ENCODE data around the gene VRTN. TPM values are rescaled to one million over a fixed set of nuclear protein-coding genes. Genes with fewer than 3 reads are reported as not detected.
"Not testable (repeated sequence)": the region's sequence is repeated elsewhere in the genome, so short reads cannot be mapped to it uniquely, and the experiment has no call there.

Gene VRTN, protein sequence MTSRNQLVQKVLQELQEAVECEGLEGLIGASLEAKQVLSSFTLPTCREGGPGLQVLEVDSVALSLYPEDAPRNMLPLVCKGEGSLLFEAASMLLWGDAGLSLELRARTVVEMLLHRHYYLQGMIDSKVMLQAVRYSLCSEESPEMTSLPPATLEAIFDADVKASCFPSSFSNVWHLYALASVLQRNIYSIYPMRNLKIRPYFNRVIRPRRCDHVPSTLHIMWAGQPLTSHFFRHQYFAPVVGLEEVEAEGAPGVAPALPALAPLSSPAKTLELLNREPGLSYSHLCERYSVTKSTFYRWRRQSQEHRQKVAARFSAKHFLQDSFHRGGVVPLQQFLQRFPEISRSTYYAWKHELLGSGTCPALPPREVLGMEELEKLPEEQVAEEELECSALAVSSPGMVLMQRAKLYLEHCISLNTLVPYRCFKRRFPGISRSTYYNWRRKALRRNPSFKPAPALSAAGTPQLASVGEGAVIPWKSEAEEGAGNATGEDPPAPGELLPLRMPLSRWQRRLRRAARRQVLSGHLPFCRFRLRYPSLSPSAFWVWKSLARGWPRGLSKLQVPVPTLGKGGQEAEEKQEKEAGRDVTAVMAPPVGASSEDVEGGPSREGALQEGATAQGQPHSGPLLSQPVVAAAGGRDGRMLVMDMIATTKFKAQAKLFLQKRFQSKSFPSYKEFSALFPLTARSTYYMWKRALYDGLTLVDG
- not detected for total RNA-seq
- long read RNA-seq: 0 reads

DNA sequence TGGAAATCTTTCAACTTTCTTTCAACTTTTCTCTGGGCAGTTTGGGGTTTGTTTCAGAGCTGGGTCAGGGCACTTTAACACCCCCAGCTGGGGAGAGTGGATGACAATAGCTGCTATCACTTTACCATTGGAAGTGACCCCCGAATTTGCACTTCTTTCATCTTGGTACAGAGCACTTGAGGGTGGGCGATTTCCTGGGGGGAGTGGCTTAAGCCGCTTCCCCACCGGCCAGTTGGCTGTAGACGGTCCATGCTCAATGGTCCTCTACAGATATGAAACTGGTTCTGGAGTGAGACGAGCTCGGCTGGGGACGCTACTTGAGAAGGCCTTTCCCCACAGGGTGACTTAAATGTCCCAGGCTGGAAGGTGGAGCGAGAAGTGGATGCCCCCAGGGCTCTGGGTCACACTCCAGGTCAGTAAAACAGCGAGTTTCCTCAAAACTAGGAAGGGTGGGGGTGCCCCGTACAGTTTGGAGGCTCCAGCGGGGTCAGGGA is at the start of gene VRTN:
Gene VRTN, plus strand, starts transcription at position 231 of the 494 bp plus-strand sequence. CDS start 8,313 bp downstream, outside the sequence.
- no peak for DNase-seq
- no peak for ATAC-seq

DNA sequence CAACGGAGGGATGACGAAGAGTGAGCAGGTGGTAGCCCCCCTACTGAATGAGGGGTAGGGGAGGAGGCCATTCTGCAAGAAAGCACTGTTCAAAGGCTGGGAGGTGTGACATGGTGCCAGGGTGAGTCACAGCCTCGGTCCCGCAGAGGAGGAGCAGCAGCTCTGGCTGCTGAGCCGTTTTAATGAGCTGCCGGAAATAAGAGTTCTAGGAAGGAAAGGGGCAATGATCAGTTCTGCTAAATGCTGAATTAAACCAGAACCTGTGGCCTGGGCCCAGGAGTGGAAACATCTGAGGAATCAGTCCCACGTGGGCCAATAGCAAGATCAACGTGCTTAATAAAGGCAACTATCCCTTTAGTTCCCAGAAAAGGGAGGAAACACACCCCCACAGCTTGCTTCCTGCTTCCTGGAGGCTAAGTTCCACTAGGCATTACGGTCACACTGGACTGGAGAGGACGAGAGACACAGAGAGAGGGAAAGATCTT is 49.2 kb upstream of the VRTN start:
- intact Hi-C loops (cut with micrococcal nuclease): no loop called here
- DNase-seq (peak; percentile 37), ATAC-seq (no peak)

More for the DNA sequence above, at the start of gene VRTN:
- intact Hi-C loops (cut with micrococcal nuclease): no loop called here

DNA sequence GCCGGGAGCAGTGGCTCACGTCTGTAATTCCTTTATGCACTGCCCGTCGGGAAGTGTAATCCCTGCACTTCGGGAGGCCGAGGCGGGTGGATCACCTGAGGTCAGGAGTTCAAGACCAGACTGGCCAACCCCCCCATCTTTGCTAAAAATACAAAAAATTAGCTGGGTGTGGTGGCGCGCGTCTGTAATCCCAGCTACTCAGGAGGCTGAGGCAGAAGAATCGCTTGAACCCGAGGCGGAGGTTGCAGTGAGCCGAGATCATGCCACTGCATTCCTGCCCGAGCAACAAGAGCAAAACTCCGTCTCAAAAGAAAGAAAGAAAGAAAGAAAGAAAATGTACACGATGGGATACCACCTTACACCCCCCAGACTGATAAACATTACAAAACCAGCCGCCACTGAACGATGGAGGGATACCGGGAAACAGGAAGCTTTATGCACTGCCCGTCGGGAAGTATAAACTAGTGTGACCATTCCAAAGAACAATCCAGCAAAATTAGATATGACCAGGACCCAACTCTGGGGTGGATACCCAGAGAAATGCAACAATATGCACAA is 46.6 kb upstream of the VRTN start:
- DNase-seq (no peak), ATAC-seq (no peak)
- intact Hi-C loops (cut with micrococcal nuclease): no loop called here

DNA sequence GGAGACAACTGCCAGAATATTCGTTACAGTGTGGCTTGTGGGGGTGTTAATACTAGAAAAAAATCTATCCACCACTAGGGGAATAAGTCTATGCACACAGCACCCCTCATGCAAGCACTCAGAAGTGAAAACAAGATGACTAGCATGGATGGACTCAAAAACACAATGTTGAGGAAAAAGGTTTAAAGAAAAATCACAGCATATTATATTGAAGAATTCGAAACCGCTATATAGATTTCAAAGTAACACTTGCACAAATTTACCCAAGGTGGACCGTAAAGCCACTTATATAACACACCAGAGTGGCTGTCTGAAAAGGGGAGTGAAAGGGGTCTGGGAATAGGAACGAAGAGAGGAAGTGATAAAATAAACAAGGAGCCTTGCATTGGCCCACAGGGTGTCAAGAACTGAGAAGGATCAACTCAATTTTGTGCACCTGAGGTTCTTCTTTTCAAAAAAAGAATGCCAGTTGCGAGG is 46.1 kb upstream of the VRTN start:
- ATAC-seq: peak; percentile 70
- DNase-seq: no peak
- intact Hi-C loops (cut with micrococcal nuclease): no loop called here

DNA sequence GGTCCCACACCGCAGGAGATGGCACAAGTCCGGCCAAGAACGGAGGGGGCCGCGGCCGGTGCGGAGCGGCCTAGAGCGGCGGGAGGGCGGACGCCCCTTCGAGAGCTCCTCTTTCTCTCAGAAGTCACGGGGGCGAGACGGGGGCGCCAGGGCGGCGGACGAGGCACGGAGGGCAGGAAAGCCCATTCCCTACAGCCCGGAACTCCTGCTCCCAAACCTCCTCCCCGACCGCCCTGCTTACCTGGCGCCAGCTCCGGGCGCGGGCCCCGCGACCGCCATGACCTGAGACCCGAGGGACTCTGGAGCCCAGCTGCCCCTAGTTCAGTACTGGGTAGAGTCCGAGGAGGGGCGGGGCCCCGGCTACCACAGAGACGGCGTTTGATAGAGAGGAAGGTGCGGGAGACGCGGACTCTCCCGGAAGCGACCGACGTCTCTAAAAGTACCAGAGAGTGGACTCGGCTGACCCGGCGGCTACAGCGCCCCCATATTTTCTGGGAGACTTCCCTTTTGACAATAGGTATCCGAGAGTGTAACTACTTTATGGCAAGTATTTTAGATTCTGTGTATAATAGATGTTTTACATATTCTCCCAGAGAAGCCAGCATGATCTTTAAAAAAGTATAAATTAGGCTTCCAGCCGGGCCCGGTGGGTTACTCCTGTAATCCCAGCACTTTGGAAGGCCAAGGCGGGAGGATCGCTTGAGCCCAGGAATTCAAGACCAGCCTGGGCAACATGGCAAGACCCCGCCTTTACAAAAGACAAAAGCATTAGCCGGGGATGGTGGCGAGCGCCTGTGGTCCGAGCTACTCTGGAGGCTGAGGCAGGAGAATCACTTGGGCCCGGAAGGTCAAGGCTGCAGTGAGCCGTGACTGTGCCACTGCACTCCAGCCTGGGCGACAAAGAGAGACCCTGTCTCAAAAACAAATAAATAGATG is 45.4 kb upstream of the VRTN start, which contains the start of gene ABCD4:
Gene ABCD4, minus strand, starts transcription at position 301 of the 936 bp plus-strand sequence. Its CDS starts 22 bp downstream, at position 279.
- peak; percentile 99 for ATAC-seq
- peak; percentile 96 for DNase-seq
- intact Hi-C loops (cut with micrococcal nuclease): no loop called here

DNA sequence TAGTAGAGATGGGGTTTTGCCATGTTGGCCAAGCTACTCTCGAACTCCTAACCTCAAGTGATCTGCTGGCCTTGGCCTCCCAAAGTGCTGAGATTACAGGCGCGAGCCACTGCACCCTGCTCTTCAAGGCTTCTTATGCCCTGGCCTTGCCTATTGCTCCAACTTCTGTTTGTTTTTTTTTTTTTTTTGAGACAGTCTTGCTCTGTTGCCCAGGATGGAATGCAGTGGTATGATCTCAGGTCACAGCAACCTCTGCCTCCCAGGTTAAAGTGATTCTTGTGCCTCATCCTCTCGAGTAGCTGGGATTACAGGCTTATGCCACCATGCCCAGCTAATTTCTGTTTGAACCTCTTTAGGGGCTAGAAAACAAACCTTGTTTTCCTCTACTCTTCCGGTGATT is 39.6 kb upstream of the VRTN start:
- intact Hi-C loops (cut with micrococcal nuclease): no loop called here
- DNase-seq (no peak), ATAC-seq (no peak)

DNA sequence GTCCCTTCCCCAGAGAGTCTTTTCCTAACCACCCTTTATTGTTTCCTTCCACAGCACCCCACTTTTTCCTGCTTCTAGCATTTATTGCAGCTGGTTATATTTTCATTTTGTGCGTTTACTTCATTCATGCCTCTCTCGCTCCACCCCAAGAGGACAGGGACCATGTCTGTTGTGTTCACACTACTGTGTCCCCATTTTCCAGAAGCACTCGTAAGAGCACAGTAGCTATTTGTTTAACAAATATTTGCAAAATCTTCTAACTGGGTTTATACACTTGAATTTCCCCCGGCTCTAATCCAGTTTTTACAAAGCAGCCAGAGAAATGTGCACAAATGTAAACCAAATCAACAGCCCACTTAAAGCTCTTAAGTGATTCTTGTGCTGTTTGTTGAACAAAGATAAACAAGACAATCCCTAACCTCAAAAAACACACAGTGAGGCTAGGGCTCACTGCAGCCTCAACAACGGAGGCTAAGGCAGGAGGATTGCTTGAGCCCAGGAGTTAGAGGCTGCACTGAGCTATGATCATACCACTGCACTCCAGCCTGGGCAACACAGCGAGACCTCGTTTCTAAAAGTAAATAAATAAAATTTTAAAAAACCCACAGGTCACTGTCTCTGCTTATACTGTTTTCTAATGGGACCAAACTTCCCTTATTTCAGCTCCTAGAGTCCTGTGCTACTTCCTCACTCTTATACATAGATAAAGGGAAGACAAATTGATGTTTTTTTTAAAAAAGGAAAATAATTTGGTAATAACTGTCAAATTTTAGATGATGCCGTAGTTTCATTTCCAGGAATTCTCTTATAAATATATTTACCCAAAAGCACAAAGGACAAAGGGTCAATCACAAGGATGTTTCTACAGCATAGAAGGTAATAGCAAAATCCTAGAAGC is 38.9 kb upstream of the VRTN start:
- no peak for DNase-seq
- no peak for ATAC-seq
- intact Hi-C loops (cut with micrococcal nuclease): no loop called here

DNA sequence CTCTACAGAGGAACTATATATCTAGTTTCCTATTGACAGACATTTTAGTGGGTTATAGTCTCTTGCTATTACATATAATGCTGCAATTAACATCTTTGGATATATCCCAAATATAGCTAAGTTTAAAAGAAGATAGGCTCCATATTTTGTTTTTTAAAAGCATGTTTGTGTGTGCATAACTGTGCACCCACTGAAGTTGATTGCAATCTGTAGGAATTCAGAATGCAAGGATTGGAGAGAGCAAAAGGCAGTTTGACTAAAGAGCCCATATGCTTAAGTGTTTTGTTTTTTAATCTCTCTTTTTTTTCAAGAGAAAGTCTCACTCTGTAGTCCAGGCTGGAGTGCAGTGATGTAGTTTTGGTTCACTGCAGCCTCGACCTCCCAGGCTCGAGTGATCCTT is 36.1 kb upstream of the VRTN start:
- intact Hi-C loops (cut with micrococcal nuclease): no loop called here
- ATAC-seq: no peak
- no peak for DNase-seq

DNA sequence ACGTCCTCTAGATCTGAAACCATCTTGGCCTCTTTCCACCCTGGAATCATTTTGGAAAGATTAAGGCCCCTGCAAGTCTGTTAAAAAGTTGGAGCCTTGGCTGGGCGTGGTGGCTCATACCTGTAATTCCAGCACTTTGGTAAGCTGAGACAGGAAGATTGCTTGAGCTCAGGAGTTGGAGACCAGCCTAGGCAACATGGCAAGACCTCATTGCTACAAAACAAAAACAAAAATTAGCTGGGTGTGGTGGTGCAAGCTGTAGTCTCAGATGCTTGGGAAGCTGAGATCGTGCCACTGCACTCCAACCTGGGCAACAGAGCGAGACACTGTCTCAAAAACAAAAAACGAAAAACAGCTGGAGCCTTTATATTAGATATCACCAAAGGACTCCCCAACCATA is 34.7 kb upstream of the VRTN start:
- intact Hi-C loops (cut with micrococcal nuclease): no loop called here
- ATAC-seq (no peak), DNase-seq (no peak)

DNA sequence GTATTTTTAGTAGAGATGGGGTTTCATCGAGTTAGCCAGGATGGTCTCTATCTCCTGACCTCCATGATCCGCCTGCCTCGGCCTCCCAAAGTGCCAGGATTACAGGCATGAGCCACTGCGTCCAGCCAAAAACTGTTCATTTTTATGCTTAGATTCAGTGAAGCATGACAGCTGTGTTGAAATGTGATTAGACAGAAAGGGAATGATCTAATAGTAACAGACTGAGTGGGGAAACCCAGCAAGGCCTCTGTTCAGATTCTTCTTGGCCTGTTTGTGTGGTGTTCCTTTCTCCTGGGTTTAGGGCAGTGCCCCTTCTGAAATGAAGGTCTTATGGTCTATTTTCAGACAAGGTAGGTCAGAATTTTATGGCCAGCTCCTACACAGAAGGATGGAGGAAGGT is 33.7 kb upstream of the VRTN start:
- intact Hi-C loops (cut with micrococcal nuclease): no loop called here
- no peak for ATAC-seq
- no peak for DNase-seq

DNA sequence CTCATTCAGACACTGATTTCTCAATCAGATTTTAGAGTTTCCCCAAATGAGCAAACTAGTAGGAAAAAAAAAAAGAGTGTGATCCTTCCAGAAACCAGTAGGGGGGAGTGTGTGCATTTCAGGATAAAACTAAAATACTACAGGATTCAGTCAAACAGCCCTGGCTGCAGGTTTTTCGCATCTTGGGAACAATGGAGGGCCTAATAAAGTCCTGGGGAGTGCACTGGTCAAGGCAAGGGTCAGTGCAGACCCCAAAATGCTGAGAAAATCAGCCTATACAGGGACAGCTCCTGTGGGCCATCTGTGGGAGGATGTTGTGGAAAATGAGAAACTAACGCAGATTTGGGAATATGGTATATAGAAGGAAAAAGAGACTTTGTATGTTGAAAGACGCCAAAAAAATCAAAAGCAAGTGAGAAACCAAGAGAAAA is 23.3 kb upstream of the VRTN start:
- no peak for ATAC-seq
- intact Hi-C loops (cut with micrococcal nuclease): no loop called here
- no peak for DNase-seq

DNA sequence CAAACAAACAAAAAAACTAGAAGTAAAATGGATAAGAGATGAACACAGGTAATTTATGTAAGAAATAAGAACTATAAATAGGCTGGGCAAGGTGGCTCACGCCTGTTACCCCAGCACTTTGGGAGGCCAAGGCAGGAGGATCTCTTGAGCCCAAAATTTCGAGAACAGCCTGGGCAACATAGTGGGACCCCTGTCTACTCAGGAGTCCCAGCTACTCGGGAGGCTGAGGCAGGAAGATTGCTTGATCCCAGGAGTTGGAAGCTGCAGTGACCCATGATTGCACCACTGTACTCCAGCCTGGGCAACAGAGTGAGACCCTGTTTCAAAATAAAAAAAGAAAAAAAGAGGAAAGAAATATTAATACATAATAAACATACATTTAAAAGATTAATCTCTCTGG is 22.8 kb upstream of the VRTN start:
- ATAC-seq: no peak
- intact Hi-C loops (cut with micrococcal nuclease): no loop called here
- DNase-seq: no peak

DNA sequence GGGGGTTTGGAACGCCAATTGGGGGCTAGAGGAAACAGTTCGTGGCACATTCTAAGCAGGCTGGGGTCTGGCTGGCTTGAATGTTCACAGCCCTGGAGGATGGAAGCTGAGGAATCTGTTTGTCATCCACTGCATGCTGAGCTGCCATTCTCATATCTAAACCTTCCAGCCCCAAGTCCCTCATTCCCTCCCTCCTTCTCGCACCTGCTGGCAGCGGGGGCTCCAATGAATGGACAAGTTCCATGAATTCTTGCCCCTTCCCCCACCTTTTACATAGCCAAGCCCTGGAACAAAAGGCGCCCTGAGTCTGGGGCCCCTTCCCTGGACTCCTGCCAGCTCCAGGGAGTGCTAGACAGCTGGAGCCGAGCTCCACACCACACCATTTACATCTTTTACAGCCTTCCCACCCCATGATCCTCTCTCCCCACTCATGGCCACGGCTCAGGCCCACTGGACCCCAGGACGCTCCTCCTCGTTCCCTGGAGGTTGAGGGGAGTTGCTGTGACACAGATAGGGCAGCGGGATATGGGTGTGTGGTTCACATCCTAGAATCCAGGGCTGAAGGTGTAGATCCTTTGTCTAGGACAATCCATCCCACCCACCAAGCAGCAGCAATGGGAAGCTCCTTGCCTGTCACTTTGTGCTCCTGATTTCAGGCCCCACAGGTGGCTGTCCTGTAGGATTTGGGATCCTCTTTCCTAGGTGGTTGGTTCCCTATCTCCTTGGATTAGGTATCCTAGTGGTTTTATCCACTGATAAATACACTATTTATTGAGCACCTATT is 21.7 kb upstream of the VRTN start:
- DNase-seq (no peak), ATAC-seq (no peak)
- intact Hi-C loops (cut with micrococcal nuclease): no loop called here

DNA sequence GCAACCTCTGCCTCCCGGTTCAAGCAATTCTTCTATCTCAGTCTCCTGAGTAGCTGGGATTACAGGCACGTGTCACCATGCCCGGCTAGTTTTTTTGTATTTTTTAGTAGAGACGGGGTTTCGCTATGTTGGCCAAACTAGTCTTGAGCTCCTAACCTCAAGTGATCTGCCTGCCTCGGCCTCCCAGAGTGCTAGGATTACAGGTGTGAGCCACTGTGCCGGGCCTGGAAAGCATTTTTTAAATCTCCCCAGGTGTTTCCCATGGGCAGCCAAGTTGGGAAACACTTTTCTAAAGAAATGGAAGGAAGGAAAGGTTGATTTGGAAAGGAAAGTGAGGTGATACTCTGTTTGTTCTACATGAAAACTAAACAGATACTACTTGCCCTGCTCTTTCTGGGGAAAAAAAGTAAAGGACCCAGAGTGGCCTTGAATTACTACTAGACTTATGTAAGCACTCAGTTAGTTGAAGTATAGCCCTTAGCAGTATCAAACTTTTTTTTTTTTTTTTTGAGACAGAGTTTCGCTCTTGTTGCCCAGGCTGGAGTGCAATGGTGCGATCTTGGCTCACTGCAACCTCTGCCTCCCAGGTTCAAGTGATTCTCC is 18.2 kb upstream of the VRTN start:
- ATAC-seq; DNase-seq; intact Hi-C loops (cut with micrococcal nuclease): not testable (repeated sequence)

DNA sequence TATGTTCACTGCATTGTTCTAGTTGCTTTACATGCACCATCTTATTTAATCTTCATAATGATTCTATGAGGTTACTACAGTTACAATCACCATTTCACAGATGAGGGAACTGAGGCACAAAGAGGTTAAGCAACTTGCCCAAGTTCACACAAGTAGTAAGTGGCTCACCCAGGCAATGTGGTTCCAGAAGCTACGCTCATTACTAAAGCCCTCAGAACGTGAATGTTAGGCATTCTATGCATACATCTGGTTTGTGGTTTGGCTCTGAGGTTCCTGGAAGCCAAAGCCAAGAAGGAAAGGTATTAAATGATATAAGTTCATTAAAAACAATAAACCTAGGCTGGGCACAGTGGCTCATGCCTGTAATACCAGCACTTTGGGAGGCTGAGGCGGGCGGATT is 14.4 kb upstream of the VRTN start:
- intact Hi-C loops (cut with micrococcal nuclease): no loop called here
- ATAC-seq: no peak
- DNase-seq: no peak

DNA sequence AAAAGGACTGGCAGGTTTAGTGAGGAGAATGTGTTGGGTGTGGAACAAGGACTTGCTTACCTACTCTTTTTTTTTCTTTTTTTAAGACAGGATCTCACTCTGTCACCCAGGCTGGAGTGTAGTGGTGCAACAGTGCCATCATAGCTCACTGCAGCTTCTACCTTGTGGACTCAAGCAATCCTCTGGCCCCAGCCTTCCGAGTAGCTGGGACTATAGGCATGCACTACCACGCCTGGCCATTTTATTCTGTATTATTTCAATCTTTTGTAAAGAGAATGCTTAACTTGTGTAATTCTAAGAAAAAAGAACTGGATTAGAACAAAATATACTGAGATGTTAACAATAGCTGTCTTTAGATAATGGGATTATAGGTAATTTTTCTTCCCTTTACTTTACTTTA is 1.9 kb upstream of the VRTN start:
- DNase-seq: no peak
- intact Hi-C loops (cut with micrococcal nuclease): no loop called here
- ATAC-seq: no peak
